ENCODE results near the gene WRAP73.

Gene WRAP73

GRCh38 chr1:3596663-3597598 is 53.0 kb downstream of the WRAP73 start:
- Histone ChIP-seq H3K4me1 (ENCODE audit: control insufficient read depth in 1 of 2, insufficient read depth in 2 of 2, low read length in 2 of 2) (peaks cover 4 to 25% of the 10 kb centered on the region in 2 donors), H3K27me3 (ENCODE audit: low read depth, low read length) (no peaks in the 10 kb centered on the region), H3K9me3 (ENCODE audit: control insufficient read depth in 1 of 2, low read length in 2 of 2) (no peaks in the 10 kb centered on the region), H3K27ac (ENCODE audit: low read length) (no peak overlapping the region), H3K36me3 (ENCODE audit: control insufficient read depth in 1 of 2, insufficient read depth in 2 of 2, low read length in 2 of 2) (no peaks in the 10 kb centered on the region), H3K4me3 (ENCODE audit: low read depth in 1 of 2, low read length in 2 of 2) (no peak overlapping the region)

GRCh38 chr1:3595949-3596348 is 54.0 kb downstream of the WRAP73 start:
- H3K27ac ChIP-seq (ENCODE audit: low read length) = no peak overlapping the region
- peaks cover 4 to 25% of the 10 kb centered on the region in 2 donors for H3K4me1 ChIP-seq (ENCODE audit: control insufficient read depth in 1 of 2, insufficient read depth in 2 of 2, low read length in 2 of 2)

GRCh38 chr1:3594706-3595377 is 55.1 kb downstream of the WRAP73 start:
- H3K9me3 ChIP-seq (ENCODE audit: control insufficient read depth in 1 of 2, low read length in 2 of 2) = no peaks in the 10 kb centered on the region
- no peaks in the 10 kb centered on the region for H3K27me3 ChIP-seq (ENCODE audit: low read depth, low read length)
- peaks cover 4 to 25% of the 10 kb centered on the region in 2 donors for H3K4me1 ChIP-seq (ENCODE audit: control insufficient read depth in 1 of 2, insufficient read depth in 2 of 2, low read length in 2 of 2)

More at GRCh38 chr1:3595949-3596348, 54.0 kb downstream of the WRAP73 start:
- Histone ChIP-seq H3K4me3 (ENCODE audit: low read depth in 1 of 2, low read length in 2 of 2) (no peak overlapping the region), H3K9me3 (ENCODE audit: control insufficient read depth in 1 of 2, low read length in 2 of 2) (no peaks in the 10 kb centered on the region), H3K27me3 (ENCODE audit: low read depth, low read length) (no peaks in the 10 kb centered on the region), H3K36me3 (ENCODE audit: control insufficient read depth in 1 of 2, insufficient read depth in 2 of 2, low read length in 2 of 2) (no peaks in the 10 kb centered on the region)

GRCh38 chr1:3593745-3594144 is 56.2 kb downstream of the WRAP73 start:
- no peaks in the 10 kb centered on the region for H3K36me3 ChIP-seq (ENCODE audit: control insufficient read depth in 1 of 2, insufficient read depth in 2 of 2, low read length in 2 of 2)
- H3K4me3 ChIP-seq (ENCODE audit: low read depth in 1 of 2, low read length in 2 of 2) = no peak overlapping the region
- H3K27me3 ChIP-seq (ENCODE audit: low read depth, low read length) = no peaks in the 10 kb centered on the region
- no peak overlapping the region for H3K27ac ChIP-seq (ENCODE audit: low read length)
- peaks cover 4 to 19% of the 10 kb centered on the region in 2 donors for H3K4me1 ChIP-seq (ENCODE audit: control insufficient read depth in 1 of 2, insufficient read depth in 2 of 2, low read length in 2 of 2)
- no peaks in the 10 kb centered on the region for H3K9me3 ChIP-seq (ENCODE audit: control insufficient read depth in 1 of 2, low read length in 2 of 2)

More at GRCh38 chr1:3594706-3595377, 55.1 kb downstream of the WRAP73 start:
- Histone ChIP-seq H3K4me3 (ENCODE audit: low read depth in 1 of 2, low read length in 2 of 2) (no peak overlapping the region), H3K27ac (ENCODE audit: low read length) (no peak overlapping the region), H3K36me3 (ENCODE audit: control insufficient read depth in 1 of 2, insufficient read depth in 2 of 2, low read length in 2 of 2) (no peaks in the 10 kb centered on the region)

- Histone ChIP-seq H3K9me3 (ENCODE audit: control insufficient read depth in 1 of 2, low read length in 2 of 2) (no peaks in the 10 kb centered on the region), H3K4me1 (ENCODE audit: control insufficient read depth in 1 of 2, insufficient read depth in 2 of 2, low read length in 2 of 2) (peaks cover 4 to 14% of the 10 kb centered on the region in 2 donors), H3K27ac (ENCODE audit: low read length) (no peak overlapping the region), H3K36me3 (ENCODE audit: control insufficient read depth in 1 of 2, insufficient read depth in 2 of 2, low read length in 2 of 2) (no peaks in the 10 kb centered on the region), H3K4me3 (ENCODE audit: low read depth in 1 of 2, low read length in 2 of 2) (no peak overlapping the region), H3K27me3 (ENCODE audit: low read depth, low read length) (no peaks in the 10 kb centered on the region)
These were observed 56.6 kb downstream of the WRAP73 start for GRCh38 chr1:3593334-3593733.

GRCh38 chr1:3590951-3591865 is 58.7 kb downstream of the WRAP73 start:
- H3K4me1 ChIP-seq (ENCODE audit: control insufficient read depth in 1 of 2, insufficient read depth in 2 of 2, low read length in 2 of 2) = no peaks in the 10 kb centered on the region
- H3K27ac ChIP-seq (ENCODE audit: low read length) = no peak overlapping the region
- no peaks in the 10 kb centered on the region for H3K9me3 ChIP-seq (ENCODE audit: control insufficient read depth in 1 of 2, low read length in 2 of 2)
- no peak overlapping the region for H3K4me3 ChIP-seq (ENCODE audit: low read depth in 1 of 2, low read length in 2 of 2)
- H3K36me3 ChIP-seq (ENCODE audit: control insufficient read depth in 1 of 2, insufficient read depth in 2 of 2, low read length in 2 of 2) = no peaks in the 10 kb centered on the region
- H3K27me3 ChIP-seq (ENCODE audit: low read depth, low read length) = no peaks in the 10 kb centered on the region

GRCh38 chr1:3590139-3590763 is 59.7 kb downstream of the WRAP73 start:
- no peaks in the 10 kb centered on the region for H3K4me1 ChIP-seq (ENCODE audit: control insufficient read depth in 1 of 2, insufficient read depth in 2 of 2, low read length in 2 of 2)
- H3K9me3 ChIP-seq (ENCODE audit: control insufficient read depth in 1 of 2, low read length in 2 of 2) = no peaks in the 10 kb centered on the region
- H3K27ac ChIP-seq (ENCODE audit: low read length) = no peak overlapping the region
- H3K36me3 ChIP-seq (ENCODE audit: control insufficient read depth in 1 of 2, insufficient read depth in 2 of 2, low read length in 2 of 2) = no peaks in the 10 kb centered on the region
- H3K4me3 ChIP-seq (ENCODE audit: low read depth in 1 of 2, low read length in 2 of 2) = no peak overlapping the region
- no peaks in the 10 kb centered on the region for H3K27me3 ChIP-seq (ENCODE audit: low read depth, low read length)

- Histone ChIP-seq H3K9me3 (ENCODE audit: control insufficient read depth in 1 of 2, low read length in 2 of 2) (no peaks in the 10 kb centered on the region), H3K4me1 (ENCODE audit: control insufficient read depth in 1 of 2, insufficient read depth in 2 of 2, low read length in 2 of 2) (no peaks in the 10 kb centered on the region), H3K27ac (ENCODE audit: low read length) (no peak overlapping the region), H3K4me3 (ENCODE audit: low read depth in 1 of 2, low read length in 2 of 2) (no peak overlapping the region), H3K36me3 (ENCODE audit: control insufficient read depth in 1 of 2, insufficient read depth in 2 of 2, low read length in 2 of 2) (no peaks in the 10 kb centered on the region), H3K27me3 (ENCODE audit: low read depth, low read length) (no peaks in the 10 kb centered on the region)
These were observed 61.5 kb downstream of the WRAP73 start for GRCh38 chr1:3588395-3588794.

- Histone ChIP-seq H3K9me3 (ENCODE audit: control insufficient read depth in 1 of 2, low read length in 2 of 2) (no peaks in the 10 kb centered on the region), H3K36me3 (ENCODE audit: control insufficient read depth in 1 of 2, insufficient read depth in 2 of 2, low read length in 2 of 2) (no peaks in the 10 kb centered on the region), H3K4me3 (ENCODE audit: low read depth in 1 of 2, low read length in 2 of 2) (no peak overlapping the region), H3K27me3 (ENCODE audit: low read depth, low read length) (no peaks in the 10 kb centered on the region), H3K4me1 (ENCODE audit: control insufficient read depth in 1 of 2, insufficient read depth in 2 of 2, low read length in 2 of 2) (no peaks in the 10 kb centered on the region), H3K27ac (ENCODE audit: low read length) (no peak overlapping the region)
These were observed 62.7 kb downstream of the WRAP73 start for GRCh38 chr1:3586986-3587759.

- Histone ChIP-seq H3K9me3 (ENCODE audit: control insufficient read depth in 1 of 2, low read length in 2 of 2) (no peaks in the 10 kb centered on the region), H3K27ac (ENCODE audit: low read length) (no peak overlapping the region), H3K36me3 (ENCODE audit: control insufficient read depth in 1 of 2, insufficient read depth in 2 of 2, low read length in 2 of 2) (no peaks in the 10 kb centered on the region), H3K4me3 (ENCODE audit: low read depth in 1 of 2, low read length in 2 of 2) (no peak overlapping the region), H3K4me1 (ENCODE audit: control insufficient read depth in 1 of 2, insufficient read depth in 2 of 2, low read length in 2 of 2) (no peaks in the 10 kb centered on the region), H3K27me3 (ENCODE audit: low read depth, low read length) (no peaks in the 10 kb centered on the region)
These were observed 63.8 kb downstream of the WRAP73 start for GRCh38 chr1:3585940-3586568.

Measured in muscle layer of duodenum (tissue), 2 donors.